Measurements from ENCODE around the gene COL23A1. TPM values are rescaled to one million over a fixed set of nuclear protein-coding genes. Genes with fewer than 3 reads are reported as not detected.

Gene COL23A1
- total RNA-seq, result 4.2 TPM

DNA sequence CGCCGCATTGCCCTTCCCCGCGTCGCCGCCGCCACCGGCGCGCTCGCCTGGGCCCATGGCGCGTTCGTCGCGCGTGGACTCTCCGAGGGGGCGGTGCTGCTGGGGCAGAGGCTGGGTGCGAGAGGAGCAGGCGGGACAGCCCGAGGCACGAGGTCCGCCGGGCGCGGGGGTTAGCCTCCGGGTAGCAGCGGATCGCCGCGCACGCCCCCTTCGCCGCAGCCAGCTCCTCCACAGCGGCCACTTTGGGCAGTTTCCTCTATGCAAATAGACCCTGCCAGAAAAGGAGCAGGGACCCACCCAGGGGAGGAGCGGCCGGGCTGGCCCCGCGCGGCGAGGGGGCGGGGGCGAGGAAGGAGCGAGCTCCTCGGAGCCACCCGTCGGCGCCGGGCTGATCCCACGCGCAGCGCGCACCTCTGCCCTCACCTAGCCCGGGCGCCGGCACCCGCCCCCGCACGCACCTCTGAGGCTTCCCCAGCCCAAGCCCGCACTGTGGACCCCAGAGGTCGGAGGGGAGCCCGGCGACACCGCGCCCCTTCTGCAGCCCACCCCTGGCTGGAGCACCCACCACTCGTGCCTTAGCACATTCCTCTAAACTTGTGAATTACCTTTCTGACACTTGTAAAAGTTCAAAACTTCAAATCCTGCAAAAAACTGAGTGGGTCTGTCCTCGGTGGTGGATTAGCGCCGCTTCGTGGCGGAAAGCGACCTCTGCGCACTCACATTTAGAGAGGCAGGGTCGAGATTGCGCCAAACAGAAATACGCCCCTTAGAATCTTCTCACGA lies at the start of gene COL23A1:
Gene COL23A1, minus strand, starts transcription at position 253 of the 783 bp plus-strand sequence.

DNA sequence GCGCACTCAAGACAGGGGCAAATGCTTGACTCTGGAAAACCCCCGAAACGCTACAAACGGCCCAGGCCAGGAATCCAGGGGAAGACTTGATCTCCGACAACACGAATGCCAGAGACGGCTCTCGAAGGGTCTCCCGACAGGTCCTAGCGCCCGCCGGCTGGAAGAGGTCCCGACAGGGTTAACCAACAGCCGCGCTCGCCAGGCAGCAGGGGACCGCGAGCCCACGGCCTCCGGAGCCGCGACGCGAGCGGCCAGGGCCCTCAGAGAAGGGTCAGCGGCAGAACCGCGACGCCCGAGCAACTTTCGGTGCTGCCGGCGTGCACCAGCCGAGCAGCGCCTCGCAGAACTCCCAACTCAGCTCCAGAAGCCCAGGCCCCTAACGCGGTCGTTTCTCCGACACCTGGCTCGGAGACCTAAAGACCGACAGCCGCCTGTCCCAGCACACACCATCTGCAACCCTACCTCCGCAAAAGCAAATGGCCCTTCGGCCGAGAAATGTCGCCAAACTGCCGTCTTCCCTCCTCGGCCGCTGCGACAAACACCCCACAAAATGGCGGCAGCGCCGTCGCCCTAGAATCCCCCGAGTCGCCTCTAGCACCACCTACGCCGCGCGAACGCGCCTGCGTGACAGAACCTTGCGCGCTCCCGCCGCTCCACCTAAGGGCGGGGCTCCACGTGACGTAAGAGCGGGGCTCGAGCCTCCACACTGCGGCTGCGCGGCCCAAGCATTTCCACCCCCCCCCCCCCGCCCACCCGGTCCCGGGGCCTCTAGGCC lies 36.5 kb upstream of the COL23A1 start, which contains the start of gene CLK4:
Gene CLK4, minus strand, starts transcription at position 567 of the 775 bp plus-strand sequence. CDS start 3,634 bp downstream, outside the sequence.

DNA sequence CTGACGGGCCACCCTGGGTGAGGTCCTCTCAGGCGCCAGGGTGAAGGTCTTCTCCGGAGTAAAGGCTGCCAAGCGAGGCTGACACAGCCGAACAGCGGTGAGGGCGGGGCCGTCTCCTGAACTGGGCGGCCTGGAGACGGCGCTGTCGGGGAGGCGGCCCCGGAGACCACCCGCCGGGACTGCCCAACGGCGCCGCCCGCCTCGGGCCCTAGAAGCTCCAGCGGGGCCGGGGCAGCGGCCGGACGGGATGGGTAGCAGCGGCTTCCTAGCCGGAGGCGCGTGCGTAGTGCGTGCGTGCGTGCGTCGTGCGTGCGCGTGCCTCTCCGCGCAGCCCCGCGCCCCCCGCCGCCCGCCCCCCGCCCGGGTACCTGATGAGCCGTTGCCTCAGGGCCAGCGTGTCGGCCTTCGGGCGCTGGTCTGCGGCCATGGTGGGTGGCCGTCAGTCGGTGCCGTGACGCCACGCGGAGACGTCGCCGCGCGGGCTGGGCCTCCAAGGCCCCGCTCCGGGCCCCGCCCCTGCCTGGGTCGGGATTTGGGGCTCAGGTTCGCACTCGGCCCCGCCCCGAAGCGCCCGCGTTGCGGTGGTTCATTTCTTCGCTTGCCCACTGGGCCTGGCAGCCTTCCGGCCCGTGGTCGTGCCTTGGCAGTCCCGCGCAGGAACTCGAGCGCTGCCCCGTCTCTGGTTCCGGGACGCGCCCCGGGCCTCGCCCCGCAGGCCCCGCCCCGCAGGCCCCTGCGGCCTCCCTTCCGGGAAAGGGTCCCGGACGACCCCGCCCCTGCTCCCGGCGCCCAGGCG lies 357.9 kb downstream of the COL23A1 start, which contains the start of gene PHYKPL:
Gene PHYKPL, minus strand, starts transcription at position 679 of the 796 bp plus-strand sequence. Its CDS starts 252 bp downstream, at position 427.

DNA sequence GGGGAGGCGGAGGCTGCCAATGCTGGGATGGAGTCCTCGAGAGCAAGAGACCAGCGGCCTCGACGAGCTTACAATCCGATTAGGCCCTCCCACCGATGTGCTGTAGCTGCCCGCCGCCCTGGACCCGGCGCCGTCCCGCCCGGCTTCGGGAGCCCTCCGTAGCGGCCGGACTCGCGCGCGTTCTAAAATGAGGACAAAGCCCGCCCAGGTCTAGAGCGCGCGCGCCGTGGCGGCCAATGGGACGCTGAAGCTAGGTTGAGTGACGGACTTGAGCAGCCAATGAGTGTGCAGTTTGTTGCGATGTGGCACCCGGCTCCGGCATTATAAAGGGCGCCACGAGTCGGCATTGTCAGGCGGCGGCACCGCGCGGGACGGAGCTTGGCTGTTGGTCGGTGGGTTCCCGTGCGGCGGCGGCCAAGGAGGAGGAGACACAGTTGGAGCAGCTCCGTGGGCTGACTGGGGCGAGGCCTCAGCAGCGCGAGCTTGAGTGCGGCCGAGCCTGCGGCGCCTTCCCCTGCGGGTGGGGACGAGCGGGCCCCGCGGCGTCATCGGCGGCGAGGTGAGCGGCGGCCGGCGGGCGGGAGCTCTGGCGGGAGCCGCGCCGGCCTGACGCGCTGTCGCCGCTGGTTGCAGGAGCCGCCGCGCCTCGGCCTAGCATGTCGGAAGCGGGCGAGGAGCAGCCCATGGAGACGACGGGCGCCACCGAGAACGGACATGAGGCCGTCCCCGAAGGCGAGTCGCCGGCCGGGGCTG lies 385.8 kb downstream of the COL23A1 start, which contains the start of gene HNRNPAB:
Gene HNRNPAB, plus strand, starts transcription at position 352 of the 753 bp plus-strand sequence. Its CDS starts 305 bp downstream, at position 657.

Small RNA genes lying within 50 kb of the gene (small RNA-seq; reads per million reads assigned to genes)
- gene RN7SKP70 (not detected), gene RN7SL646P (not detected)

Other genes with a start within 250 kb of the COL23A1 start
- 41.5 TPM for gene CLK4, start 36.7 kb upstream of the COL23A1 start, total RNA-seq
- 18.5 TPM for gene ZNF354A, start 140.3 kb upstream of the COL23A1 start, total RNA-seq

Measured in diencephalon (tissue), 1 donor.